Inflammatory macrophage (primary cell): Measurements from ENCODE around the gene CD3E.
A peak's percentile ranks its signal among the peaks of the same experiment; 100 is the strongest.

Experiments
- DNase-seq, 2 donors: peaks; one replicate each; pipeline ENCODE4 v3.0.0-alpha.2; 2020 to 2022
- total RNA-seq, 18 experiments: gene quantifications; one replicate each; lab custom pipeline; 2026; ENCODE audit warnings: mixed read lengths in 6 of 18, inconsistent platforms in 2 of 18; lab: John Stamatoyannopoulos, UW

CD3E gene
- 0 to 0.20 (median 0.02) reads per million in 18 experiments for total RNA-seq

DNA sequence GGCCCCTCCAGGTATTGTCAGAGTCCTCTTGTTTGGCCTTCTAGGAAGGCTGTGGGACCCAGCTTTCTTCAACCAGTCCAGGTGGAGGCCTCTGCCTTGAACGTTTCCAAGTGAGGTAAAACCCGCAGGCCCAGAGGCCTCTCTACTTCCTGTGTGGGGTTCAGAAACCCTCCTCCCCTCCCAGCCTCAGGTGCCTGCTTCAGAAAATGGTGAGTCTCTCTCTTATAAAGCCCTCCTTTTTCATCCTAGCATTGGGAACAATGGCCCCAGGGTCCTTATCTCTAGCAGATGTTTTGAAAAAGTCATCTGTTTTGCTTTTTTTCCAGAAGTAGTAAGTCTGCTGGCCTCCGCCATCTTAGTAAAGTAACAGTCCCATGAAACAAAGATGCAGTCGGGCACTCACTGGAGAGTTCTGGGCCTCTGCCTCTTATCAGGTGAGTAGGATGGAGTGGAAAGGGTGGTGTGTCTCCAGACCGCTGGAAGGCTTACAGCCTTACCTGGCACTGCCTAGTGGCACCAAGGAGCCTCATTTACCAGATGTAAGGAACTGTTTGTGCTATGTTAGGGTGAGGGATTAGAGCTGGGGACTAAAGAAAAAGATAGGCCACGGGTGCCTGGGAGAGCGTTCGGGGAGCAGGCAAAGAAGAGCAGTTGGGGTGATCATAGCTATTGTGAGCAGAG lies at the start of gene CD3E:
CD3E (plus strand) TSS at position 163 of the 681 bp plus-strand sequence; CDS start at position 386, 223 bp downstream.
- no peak for DNase-seq

GRCh38 chr11:118258410-118258809 lies 46.1 kb upstream of the CD3E start:
- DNase-seq = no peak

GRCh38 chr11:118259138-118259537 lies 45.4 kb upstream of the CD3E start:
- no peak for DNase-seq

- DNase-seq = no peak
These were observed 44.2 kb upstream of the CD3E start for GRCh38 chr11:118260353-118260752.

DNA sequence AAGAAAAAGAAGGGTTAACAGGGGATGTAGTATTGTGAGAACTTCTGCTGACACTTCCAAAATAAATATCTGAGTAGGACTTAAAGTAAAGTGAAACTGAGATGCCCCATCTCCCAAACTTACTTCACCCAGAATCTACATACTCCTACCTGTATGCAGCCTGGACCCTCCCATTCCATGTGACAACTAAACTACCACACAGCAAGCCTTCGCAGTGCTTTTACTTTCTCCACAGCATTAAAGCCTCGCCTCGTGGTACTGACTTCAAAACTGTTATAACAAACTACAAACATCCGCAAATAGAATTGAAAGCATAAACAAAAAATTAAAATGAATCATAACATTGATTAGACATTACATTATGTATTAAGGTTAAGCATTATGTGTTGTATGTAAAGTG lies 41.4 kb upstream of the CD3E start:
- DNase-seq = no peak

DNA sequence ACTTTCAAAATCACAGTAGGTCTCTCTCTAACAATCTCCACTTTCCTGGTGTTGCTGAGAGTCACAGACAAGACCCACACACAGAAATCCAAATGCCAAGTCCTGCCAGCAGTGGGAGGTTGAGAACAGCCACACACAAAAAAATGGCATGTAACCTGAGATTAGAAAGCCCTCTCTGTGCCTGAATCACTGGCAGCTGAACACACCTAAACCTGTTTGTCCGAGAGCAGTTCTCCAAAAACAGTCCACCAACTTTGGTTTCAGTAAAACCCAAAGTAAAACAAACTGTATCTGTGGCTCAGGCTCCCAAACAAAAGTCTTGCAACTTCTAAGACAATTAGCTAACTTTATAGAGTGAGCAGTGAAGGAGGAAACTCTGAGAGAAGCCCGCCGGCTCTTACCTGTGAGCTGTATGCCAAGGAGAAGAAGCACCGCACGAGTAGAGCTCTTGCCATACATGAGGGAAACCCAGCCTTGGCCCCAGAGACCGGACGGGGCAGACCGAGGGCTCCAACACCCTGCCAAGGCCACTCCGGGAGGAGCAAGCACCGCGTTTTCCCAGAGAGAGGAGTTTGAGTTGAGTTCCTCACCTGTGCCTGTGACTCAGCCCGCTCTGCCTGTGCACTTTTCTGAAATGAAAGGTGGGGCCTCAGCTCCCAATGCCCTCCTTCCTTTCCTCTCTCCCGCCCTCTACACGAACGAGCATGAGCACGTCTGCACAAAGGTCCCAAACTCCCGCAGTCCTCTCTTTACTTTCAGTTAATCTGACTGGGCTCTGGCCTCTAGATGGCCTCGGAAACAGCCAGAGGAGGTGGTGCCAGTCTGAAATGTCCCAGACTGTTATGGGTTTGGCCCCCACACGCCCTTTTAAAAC lies 40.6 kb upstream of the CD3E start, which contains the start of gene MPZL2:
MPZL2 (minus strand) TSS at position 603 of the 874 bp plus-strand sequence; CDS start at position 459, 144 bp downstream.
- peak; percentile 22 to 28 for DNase-seq

GRCh38 chr11:118264569-118265465 lies 39.7 kb upstream of the CD3E start:
- DNase-seq = no peak

- no peak for DNase-seq
These were observed 38.6 kb upstream of the CD3E start for GRCh38 chr11:118265954-118266353.

- DNase-seq = no peak
These were observed 37.0 kb upstream of the CD3E start for GRCh38 chr11:118267486-118267885.

DNA sequence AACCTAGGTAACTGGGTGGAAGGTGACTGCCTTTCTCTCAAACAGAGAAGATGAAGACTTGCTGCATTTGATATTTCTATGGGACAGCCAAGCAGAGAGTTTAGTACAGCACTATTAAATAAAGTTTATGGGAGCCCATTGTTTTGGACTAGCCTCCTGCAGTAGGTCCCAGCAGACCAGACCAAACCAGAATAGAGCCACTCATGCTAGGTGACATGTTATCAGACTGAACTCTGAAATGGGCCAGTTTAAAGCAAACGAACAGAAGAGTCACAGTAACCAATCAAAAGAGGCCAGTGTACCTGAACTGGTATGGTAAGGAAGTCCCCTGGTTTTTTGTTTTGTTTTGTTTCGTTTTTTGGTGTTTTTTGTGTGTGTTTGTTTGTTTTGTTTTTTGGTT lies 32.5 kb upstream of the CD3E start:
- no peak for DNase-seq

- DNase-seq = no peak
These were observed 30.3 kb upstream of the CD3E start for GRCh38 chr11:118274186-118274585.

- DNase-seq = no peak
These were observed 29.4 kb upstream of the CD3E start for GRCh38 chr11:118275176-118275575.

DNA sequence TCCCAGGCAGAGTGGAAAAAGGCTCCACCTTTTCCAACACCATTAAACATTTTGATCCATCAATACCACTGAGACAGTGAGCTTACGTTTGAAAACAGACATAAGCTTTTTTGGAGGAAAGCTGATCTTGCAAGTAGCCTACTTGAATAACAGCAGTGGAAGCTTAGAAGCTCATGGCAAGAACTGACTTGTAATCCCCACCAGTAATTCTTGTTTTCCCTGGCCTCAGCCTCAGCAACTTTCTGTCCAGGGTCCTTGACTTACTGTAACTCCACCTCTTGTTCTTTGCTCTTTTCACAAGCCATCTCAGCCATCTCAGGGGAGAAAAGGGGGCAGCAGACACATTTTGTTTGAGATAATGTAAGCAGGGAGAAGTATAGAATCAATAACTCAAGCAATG lies 28.1 kb upstream of the CD3E start:
- DNase-seq = no peak

- DNase-seq = no peak
These were observed 27.2 kb upstream of the CD3E start for GRCh38 chr11:118277312-118277711.

GRCh38 chr11:118281284-118281683 lies 23.2 kb upstream of the CD3E start:
- DNase-seq = no peak

GRCh38 chr11:118282606-118283005 lies 21.9 kb upstream of the CD3E start:
- no peak for DNase-seq

GRCh38 chr11:118283037-118283636 lies 21.4 kb upstream of the CD3E start:
- no peak for DNase-seq

DNA sequence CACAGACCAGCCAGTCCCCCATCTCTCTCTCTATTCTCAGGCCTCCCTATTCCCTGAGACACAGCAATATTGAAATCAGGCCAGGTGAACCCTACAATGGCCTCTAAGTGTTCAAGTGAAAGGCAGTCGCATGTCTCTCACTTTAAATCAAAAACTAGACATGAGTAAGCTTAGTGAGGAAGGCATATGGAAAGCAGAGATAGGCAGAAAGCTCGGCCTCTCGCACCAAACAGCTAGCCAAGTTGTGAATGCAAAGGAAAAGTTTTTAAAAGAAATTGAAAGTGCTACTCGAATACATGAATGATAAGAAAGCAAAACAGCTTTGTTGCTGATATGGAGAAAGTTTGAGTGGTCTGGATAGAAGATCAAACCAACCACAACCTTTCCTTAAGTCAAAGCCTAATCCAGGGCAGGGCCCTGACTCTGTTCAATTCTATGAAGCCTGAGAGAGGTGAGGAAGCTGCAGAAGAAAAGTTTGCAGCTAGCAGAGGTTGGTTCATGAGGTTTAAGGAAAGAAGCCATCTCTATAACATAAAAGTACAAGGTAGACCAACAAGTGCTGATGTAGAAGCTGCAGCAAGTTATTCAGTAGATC lies 20.7 kb upstream of the CD3E start:
- DNase-seq = no peak

DNA sequence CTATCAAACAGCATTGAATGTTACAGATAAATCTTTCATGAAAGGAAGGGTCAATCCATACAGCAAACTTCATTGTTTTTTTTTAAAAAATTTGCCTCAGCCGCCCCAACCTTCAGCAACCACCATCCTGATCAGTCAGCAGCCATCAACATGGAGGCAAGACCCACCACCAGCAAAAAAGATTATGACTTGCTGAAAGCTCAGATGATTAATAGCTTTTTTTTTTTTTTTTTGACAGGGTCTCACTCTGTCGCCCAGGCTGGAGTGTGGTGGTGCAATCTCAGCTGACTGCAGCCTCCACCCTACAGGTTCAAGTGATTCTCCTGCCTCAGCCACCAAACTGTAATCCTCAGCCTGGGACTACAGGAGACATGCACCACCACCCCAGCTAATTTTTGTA lies 18.0 kb upstream of the CD3E start:
- no peak for DNase-seq

DNA sequence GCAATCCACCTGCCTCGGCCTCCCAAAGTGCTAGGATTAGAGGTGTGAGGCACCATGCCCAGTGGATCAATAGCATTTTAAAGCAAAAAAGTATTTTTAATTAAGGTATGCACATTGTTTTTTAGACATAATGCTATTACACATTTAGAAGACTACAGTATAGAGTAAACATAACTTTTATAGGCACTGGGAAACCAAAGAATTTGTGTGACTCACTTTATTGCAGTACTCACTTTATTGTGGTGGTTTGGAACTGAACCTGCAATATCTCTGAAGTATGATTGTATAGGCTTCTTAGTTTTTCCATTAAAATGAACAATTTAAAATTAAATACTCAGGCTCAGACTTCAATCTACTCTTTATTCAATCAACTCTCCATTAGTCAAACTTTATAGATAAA lies 17.5 kb upstream of the CD3E start:
- no peak for DNase-seq

DNA sequence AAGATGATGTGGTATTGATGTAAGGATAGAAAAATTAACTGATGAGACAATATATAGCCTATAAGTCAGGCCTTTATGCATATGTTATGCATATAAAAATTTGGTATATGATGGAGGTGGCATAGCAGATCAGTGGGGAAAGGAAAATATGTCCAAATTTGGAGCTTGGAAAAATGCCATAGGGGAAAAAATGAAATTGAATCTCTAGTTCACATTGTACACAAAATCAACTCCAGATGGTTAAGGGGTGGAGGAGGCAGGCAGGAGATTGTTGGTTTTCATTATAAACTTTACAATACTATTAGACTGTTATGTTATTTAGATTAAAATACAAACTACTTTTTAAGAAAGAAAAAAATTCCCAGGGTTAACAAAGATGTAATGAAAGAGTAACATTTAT lies 15.1 kb upstream of the CD3E start:
- no peak for DNase-seq

GRCh38 chr11:118290923-118291322 lies 13.6 kb upstream of the CD3E start:
- peak; percentile 85 to 87 for DNase-seq
